ENCODE measurements around the gene NANOS2. TPM values are rescaled to one million over a fixed set of nuclear protein-coding genes. Genes with fewer than 3 reads are reported as not detected.

Gene NANOS2
- total and polyA plus RNA-seq, 9 of the 15 experiments (the other 6 are each of a cell fraction or from before 2014, with no cell fraction given) = not detected

- TF ChIP-seq RREB1 (CRISPR knock-in tag; IDR thresholded peaks at IDR 0.05) (peak; percentile 99), HNRNPL (IDR thresholded peaks at IDR 0.05; ENCODE audit: low read depth, low read length) (0 out of 2 replicates have a peak, but pooled peaks have one; percentile 38), BHLHE40 (IDR thresholded peaks at IDR 0.05; ENCODE audit: low read length) (no peak), ZNF184 (CRISPR knock-in tag; IDR thresholded peaks at IDR 0.05) (no peak), DPF2 (IDR thresholded peaks at IDR 0.05) (no peak), ZNF324 (CRISPR knock-in tag; IDR thresholded peaks at IDR 0.05) (peak; percentile 33; the same call in 1 of the 2 replicates), MLX (CRISPR knock-in tag; conservative IDR thresholded peaks at IDR 0.05) (no peak), RBM17 (IDR thresholded peaks at IDR 0.05; ENCODE audit: borderline replicate concordance, low read depth, low read length) (no peak), ZBTB17 (CRISPR knock-in tag; IDR thresholded peaks at IDR 0.05) (0 out of 2 replicates have a peak, but pooled peaks have one; percentile 33), ZKSCAN1 (IDR thresholded peaks at IDR 0.05; ENCODE audit: low read depth, low read length) (peak; percentile 17; the same call in 1 of the 2 replicates), KLF13 (tag; IDR thresholded peaks at IDR 0.05; ENCODE audit: borderline replicate concordance, low read depth) (peak; percentile 31; the same call in 1 of the 2 replicates), NEUROD1 (IDR thresholded peaks at IDR 0.05; ENCODE audit: borderline replicate concordance, low read depth, low read length, partially characterized antibody) (peak; percentile 34), POLR2G (IDR thresholded peaks at IDR 0.05; ENCODE audit: low read depth, low read length) (peak; percentile 70), ETS1 (conservative IDR thresholded peaks at IDR 0.05; ENCODE audit: control insufficient read depth, low read depth, low read length) (no peak), HCFC1 (IDR thresholded peaks at IDR 0.05; ENCODE audit: low read depth, low read length) (0 out of 2 replicates have a peak, but pooled peaks have one; percentile 8), KDM2B (CRISPR knock-in tag; IDR thresholded peaks at IDR 0.05) (0 out of 2 replicates have a peak, but pooled peaks have one; percentile 3), RB1 (IDR thresholded peaks at IDR 0.05; ENCODE audit: low read depth) (peak; percentile 75)
- TF ChIP-seq, protein P1, sequence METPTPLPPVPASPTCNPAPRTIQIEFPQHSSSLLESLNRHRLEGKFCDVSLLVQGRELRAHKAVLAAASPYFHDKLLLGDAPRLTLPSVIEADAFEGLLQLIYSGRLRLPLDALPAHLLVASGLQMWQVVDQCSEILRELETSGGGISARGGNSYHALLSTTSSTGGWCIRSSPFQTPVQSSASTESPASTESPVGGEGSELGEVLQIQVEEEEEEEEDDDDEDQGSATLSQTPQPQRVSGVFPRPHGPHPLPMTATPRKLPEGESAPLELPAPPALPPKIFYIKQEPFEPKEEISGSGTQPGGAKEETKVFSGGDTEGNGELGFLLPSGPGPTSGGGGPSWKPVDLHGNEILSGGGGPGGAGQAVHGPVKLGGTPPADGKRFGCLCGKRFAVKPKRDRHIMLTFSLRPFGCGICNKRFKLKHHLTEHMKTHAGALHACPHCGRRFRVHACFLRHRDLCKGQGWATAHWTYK (CRISPR knock-in tag; IDR thresholded peaks at IDR 0.05) = peak; percentile 22; the same call in 1 of the 2 replicates
Observed at GRCh38 chr19:45902651-45903625, 11.6 kb downstream of the NANOS2 start (continued).

All from K562 (cell line).